IPS-NIHi11 (cell line): ENCODE measurements around the gene NLRP9.
"Not testable (repeated sequence)": the region's sequence is repeated elsewhere in the genome, so short reads cannot be mapped to it uniquely, and the experiment has no call there.

ENCODE experiments used
- DNase-seq: peaks from one replicate; pipeline ENCODE4 v3.0.0; 2012; ENCODE audit warnings: mixed read lengths, low spot score

Gene NLRP9

DNA sequence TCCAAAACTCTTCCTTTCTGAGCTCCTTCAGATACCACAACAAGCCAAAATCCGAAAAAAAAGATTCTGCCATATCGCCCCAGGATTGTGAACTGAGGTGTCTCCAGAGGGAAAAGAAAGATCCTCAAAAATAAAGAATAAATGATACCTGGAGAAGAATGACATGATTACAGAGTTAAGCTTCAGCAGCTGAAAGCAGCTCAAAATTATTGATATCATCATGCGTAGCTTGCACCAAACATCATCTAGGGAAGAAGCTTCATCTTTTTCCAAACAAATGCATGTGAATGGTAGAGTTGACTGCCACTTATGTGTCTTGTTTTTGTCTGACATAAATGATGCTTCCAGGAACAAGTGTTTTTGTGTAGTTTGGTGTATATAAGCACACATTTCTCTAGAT lies at the start of gene NLRP9:
Gene NLRP9 (minus strand): TSS at position 101 of the 400 bp plus-strand sequence. CDS start 28 bp downstream, at position 73.
- no peak for DNase-seq

GRCh38 chr19:55781112-55781511 lies 42.9 kb upstream of the NLRP9 start:
- DNase-seq = no peak

DNA sequence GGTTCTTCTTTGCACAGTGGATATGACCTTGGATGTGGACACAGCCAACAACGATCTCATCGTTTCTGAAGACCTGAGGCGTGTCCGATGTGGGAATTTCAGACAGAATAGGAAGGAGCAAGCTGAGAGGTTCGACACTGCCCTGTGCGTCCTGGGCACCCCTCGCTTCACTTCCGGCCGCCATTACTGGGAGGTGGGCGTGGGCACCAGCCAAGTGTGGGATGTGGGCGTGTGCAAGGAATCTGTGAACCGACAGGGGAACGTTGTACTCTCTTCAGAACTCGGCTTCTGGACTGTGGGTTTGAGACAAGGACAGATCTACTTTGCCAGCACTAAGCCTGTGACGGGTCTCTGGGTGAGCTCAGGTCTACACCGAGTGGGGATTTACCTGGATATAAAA lies 40.1 kb upstream of the NLRP9 start:
- DNase-seq = no peak

GRCh38 chr19:55777528-55777927 lies 39.3 kb upstream of the NLRP9 start:
- DNase-seq = no peak

- DNase-seq = not testable (repeated sequence)
Observed at GRCh38 chr19:55769632-55770031, 31.4 kb upstream of the NLRP9 start.

GRCh38 chr19:55768818-55769217 lies 30.6 kb upstream of the NLRP9 start, which contains the start of gene RFPL4AL1:
RFPL4AL1 (plus strand) TSS chr19:55769118; CDS start chr19:55771805, 2,687 bp downstream.
- DNase-seq = not testable (repeated sequence)

- no peak for DNase-seq
Observed at GRCh38 chr19:55766466-55766865, 28.3 kb upstream of the NLRP9 start.

- DNase-seq = not testable (repeated sequence)
Observed at GRCh38 chr19:55758797-55759196, 20.6 kb upstream of the NLRP9 start, which contains the start of gene RFPL4A. RFPL4A (plus strand) TSS chr19:55759097; CDS start chr19:55761801, 2,704 bp downstream.

DNA sequence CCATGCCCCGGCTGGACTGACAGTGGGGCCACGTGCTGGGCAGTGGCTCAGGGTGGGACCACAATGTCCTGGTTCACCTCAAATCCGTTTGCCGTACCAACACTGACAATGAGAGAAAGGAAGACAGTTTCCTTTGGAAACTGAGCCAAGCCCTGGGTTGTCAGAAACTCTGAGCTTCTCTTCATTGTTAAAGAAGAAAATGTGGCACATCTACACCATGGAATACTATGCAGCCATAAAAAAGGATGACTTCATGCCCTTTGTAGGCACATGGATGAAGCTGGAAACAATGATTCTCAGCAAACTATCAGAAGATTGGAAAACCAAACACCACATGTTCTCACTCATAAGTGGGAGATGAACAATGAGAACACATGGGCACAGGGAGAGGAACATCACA lies 18.6 kb upstream of the NLRP9 start:
- DNase-seq = not testable (repeated sequence)

DNA sequence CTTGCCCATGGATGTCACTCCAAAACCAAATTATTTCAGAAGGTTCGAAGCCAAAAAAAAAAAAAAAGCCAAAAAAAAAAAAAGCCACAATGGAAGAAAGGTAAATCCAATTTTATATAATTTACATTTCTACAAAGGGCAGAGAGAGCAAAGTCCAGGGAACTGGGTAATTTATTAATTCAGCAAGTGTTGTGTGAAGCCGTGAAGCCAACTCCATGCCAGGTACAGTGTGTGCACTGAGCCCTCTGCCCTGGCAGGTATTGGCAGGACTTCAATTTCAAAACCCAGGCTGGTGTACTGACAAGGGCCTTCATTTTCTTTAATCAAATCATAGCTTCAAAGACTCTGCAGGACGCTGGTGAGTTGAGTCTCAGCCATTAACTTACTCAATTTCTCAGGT lies 15.2 kb upstream of the NLRP9 start:
- DNase-seq = no peak

DNA sequence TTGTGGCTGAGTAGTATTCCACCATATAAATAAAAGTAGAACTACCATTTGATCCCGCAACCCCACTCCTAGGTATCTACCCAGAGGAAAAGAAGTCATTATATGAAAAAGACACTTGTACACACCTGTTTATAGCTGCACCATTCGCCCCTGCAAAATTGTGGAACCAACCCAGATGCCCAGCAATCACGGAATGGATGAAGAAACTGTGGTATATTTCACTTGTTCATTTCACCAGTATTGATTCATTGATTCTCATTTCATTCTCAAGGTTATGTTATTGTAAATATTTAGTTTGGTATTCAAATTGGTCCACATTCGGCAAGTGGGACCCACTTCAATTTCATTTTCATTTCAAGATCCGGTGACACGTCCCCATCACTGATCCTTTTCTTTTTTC lies 12.5 kb upstream of the NLRP9 start:
- DNase-seq = no peak

- DNase-seq = not testable (repeated sequence)
Observed at GRCh38 chr19:55730378-55730777, 7.8 kb downstream of the NLRP9 start.

DNA sequence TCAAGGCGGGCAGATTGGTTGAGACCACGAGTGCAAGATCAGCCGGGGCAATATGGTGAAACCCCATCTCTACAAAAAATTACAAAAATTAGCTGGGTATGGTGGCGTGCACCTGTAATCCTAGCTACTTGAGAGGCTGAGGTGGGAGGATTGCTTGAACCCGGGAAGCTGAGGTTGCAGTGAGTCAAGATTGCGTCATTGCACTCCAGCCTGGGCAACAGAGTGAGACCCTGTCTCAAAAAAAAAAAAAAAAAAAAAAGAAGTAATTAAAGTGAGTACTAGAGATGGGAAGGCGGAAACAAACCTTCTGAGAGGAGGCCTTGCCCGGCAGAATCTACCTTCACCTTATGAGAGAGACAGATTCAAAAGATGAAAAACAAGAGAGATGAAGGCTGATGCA lies 14.7 kb downstream of the NLRP9 start:
- DNase-seq = no peak

DNA sequence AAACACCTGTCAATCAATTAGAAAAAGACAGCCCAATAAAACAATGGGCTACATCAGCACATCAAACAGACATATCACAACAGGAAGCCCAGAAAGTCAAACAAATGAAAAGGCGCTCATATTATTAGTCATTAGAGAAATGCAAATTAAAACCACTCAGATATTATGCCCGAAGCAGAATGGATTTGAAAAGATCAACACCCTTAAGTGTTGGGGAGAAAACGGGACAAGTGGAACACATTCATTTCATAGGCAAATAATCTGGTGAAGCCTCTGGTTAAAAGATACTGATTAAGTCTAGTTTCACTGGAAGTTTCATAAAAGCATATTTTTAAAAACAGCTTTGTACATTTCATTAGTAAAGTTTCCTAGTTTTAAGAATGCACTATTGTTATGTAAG lies 17.4 kb downstream of the NLRP9 start:
- DNase-seq = no peak

GRCh38 chr19:55720214-55720746 lies 17.9 kb downstream of the NLRP9 start:
- no peak for DNase-seq

- DNase-seq = not testable (repeated sequence)
Observed at GRCh38 chr19:55717879-55718711, 20.1 kb downstream of the NLRP9 start.

- DNase-seq = no peak
Observed at GRCh38 chr19:55717251-55717650, 21.0 kb downstream of the NLRP9 start.

DNA sequence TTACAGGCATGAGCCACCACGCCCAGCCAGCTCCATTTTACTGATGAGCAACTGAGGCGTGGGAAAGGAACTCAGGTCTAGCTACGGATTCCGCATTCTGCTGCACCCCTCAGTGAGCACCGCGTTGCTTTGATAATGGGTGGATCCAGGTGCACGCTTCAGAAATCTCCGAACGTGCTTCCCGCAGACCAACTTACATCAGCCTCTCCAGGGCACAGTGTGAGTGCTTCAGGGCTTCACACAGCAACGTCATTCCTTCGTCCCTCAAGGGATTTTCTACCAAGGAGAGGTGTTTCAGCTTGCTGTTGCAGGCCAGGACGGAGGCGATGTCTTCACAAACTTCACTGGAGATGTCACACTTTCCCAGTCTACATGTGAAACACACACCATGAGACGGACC lies 21.7 kb downstream of the NLRP9 start:
- DNase-seq = no peak

DNA sequence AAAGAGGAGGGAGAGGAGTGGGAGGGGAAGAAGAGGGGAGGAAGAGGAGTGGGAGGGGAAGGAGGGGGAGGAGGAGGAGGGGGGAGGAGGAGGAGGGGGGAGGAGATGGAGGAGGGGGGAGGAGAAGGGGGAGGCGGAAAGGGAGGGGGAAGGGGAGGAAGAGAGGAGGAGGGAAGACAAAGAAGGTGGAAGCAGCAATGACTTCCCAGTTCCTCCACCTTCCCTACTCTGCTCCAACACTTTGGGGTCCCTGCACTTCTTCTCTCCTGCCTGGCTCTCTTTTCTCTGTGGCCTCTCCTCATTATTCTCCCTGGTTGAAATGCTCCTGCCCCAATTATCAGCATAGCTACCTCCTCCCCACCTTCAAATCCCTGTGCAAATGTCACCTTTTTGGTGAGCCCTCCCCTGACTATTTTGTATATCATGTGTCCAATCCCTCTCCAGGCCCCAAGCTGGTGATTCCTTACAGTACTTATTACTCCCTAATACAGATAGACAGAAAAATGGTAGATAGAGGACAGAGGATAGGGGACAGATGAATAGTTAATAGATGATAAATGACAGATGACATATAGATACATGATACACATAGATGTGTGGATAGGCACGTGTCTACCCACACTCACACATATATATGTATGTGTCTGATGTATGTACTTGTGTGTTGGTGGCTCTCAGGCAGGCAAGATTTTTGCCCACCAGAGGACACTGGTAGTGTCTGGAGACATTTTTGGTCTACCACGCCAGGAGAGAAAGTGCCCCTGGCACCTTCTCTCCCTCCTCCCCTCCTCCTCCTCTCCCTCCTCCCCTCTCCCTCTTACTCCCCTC lies 25.2 kb downstream of the NLRP9 start:
- no peak for DNase-seq

DNA sequence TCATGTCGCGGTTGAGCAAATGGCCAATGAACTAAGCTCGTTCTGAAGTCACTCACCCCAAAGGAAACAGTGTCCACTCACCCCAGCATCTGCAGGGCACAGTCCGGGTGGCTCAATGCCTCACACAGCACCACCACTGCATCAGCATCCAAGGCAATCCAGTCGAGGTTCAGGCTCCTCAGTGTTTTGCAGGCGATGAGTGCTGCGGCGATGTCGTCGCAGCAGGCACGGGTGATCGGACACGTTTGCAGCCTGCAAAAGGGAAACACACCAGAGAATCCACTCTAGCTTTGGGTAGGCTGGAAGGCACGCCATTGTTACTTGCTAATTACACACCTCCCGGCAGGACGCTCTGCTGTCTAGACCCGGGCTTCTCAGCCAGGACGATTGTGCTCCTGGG lies 26.5 kb downstream of the NLRP9 start:
- no peak for DNase-seq

DNA sequence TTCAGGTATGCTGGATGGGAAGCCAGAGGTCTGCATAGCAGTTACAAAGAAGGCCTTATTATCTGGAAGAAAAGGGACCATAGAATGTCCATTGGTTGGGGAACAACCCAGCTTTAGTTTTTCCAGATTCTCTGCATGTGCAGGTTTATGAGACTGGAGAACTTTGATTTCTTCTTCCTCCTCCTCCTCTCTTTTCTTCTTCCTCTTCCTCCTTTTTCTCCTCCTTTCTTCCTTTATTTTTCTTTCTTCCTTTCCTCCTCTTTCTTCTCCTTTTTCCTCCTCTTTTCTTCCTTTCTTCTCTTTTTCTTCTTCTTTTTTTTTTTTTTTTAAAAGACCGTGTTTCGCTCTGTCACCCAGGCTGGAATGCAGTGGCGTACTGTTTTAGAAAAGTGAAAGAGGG lies 32.2 kb downstream of the NLRP9 start:
- DNase-seq = no peak

DNA sequence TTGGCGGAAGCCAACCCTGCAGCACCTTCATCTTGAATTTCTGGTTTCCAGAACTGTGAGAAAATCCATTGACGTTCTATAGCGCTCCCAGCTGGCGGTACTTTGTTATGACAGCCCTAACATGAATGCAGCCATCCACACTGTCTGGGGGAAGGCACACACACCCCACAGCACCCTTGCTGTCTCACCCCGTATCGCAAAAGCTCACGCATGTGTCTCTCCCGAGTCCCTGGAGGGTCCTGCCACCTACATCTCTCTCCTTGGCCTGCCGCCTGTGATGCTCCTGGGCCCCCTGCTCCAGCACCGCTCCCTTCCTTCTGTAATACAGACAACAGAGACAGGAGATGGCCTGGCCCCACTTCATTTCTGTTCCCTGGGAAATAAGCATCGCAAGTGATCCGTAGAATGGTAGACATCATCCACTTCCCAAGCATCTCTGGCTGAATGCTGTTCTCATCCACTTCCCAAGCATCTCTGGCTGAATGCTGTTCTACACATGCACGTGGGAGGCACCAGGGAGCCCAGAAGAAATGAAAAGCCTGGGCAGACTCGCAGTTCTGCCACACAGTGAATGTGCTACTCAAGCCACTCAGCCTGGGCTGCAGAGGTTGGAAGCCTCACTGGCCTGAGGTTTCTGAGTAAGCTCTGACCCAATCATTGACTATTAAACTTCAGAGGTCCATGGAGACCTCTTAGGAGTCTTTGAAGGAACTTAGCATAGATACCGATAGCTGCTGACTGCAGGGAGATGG lies 33.5 kb downstream of the NLRP9 start:
- DNase-seq = no peak
